ENCODE results near the gene PPP1R13B.

The PPP1R13B gene

DNA sequence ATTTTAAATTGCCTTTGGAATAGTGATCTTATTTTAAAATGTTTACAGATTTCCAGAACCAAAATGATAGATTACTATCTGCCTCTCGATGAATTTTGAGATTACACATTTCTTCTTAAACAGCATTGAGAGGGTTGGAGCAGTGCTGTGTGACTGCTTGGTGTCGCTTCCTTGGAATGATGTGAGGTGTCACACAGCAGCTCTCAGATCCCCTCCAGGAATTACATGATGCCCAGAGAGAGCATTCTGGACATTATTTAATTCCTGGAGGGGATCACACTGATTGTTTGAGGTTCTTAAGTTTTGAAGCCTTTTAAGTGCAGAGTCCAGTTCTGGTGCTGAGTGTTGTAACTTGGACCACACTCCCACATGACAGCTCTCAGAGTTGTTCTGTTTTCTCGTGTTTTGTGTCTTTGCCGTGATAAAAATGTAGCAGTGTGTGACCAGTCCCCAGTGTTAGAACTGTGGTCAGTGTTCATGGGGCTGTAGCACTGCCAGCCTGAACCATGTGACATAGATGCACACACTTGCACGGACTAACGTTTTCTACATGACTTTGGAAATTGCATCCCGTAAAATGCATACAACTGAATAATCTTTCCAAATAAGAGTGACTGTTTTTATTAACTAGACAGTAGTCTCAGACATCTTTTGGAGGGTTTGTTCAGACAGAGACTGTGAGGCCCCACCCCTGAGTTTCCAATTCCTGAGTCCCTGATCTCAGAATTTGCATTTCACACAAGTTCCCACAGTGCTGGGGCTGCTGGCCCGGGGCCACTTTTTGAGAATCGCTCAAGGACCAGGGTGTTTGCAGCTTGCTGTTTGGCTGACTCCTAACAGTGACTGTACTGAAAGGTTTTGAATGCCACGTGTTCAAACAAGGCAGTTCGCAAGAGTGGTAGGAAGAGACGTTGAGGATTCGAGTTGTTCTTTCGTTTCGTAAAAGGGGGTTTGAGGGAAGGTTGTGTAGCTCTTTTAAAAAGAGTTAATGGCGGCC lies 158.2 kb downstream of the PPP1R13B start:
- FAIRE-seq (no peak), DNase-seq (ENCODE audit: low spot score) (no peak)

DNA sequence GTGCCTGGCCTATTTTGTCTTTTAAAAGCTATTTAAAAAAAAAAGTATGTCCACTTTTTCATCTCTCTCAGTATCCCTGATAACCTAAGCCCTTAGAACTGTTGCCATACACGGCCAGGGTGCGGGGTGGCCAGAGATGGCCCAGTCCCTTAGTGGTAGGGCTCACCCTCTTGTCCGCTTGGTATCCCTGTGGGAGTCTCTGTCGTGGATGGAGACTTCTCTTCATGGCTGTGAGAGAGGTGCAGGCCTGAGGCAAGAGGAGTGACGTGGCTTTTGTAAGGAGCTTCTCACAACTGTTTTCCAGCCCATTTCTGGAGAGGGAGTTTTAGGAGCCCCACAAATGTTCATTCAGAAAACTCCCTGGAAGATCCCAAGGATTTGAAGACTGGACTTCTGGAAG lies 158.9 kb downstream of the PPP1R13B start:
- FAIRE-seq, result no peak
- DNase-seq (ENCODE audit: low spot score), result no peak

DNA sequence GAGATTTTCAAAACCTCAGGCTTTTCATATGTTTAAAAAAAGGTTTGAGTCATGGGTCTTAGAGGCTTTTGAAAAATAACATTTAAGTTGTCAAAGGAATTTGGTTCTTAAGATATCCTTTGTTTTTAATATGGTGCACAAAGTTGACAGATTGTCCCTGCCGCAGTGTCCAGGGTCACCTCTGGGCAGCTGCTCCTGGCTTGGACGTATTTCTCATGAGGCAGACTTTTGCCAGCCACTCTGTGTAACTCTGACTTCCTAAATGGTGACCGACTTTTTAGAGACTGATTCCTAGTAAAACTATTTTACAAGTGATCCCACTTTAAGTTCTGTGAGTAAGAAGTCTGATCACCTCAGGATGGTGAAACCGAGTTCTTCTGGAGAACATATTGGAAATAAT lies 159.7 kb downstream of the PPP1R13B start:
- FAIRE-seq (no peak), DNase-seq (ENCODE audit: low spot score) (no peak)

DNA sequence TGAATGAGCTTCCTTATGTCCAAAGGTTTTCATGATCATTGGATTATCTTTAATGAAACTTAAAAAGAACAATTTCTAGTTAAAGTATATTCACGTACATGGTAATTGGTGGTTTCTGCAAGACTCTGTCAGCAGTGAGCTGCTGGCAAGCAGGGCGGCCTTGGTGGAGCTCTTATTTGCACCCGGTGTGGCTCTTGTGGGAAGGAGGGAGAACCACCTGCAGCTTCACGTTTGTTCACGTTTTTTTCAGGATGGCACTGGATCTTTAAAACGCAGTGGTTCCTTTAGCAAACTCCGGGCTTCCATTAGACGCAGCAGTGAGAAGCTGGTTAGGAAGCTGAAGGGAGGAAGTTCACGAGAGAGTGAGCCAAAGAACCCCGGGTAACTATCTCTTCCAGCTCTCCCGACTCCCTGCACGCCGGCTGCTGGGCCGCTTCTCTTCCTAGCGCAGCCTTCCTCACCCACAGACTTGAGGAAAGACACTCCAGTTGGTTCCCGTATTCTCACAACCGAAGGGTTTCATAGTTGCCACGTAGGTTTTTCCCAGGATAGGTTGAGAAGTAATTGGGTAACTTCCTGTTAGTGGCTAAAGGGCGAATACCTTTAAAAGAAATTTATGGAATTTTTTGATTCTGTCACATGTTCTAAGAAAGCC lies 160.4 kb downstream of the PPP1R13B start:
- no peak for FAIRE-seq
- DNase-seq (ENCODE audit: low spot score), result no peak

DNA sequence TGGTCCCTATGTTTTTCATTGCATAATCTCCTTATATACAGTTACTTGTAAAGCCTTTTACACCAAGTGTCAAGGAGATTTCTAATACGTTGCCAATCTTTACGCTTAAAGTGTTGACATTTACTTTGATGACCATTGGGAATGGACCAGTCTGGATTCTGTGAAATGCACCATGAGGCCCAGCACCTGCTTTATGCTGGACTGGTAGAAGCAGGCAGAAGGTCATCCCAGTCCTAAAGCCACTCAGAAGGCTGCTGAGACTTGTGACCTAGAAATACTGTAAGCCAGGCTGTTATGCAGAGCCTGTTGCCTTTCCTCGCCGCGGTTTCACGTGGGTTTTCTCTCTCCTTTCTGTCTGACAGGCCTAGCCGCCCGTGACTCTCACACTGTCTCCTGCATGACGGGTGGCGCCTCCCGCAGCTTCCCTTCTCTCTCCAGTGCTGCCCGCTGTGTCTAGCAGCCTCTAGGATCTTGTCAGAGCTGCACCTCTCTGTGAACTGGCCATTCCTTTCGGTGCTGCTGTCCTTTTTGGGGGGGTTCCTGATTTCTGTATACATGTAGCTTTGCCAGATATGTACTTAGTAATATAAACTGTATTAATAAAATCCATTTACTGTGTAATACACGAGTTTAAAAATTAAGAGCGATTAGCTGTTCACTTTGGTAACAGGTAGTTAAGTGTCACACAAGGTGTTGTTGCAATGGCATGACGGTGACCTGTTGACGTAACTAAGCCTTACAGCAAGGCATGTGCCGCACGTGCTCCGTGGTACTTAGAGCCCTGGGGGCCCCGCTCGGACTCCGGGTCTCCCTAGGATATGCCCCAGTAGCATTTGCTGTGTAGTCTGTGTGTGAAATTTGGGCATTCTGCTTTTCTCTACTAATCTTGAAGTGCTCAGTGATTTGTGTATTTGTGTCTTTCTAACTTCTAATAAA lies 161.8 kb downstream of the PPP1R13B start:
- DNase-seq (ENCODE audit: low spot score), result no peak
- FAIRE-seq, result no peak

DNA sequence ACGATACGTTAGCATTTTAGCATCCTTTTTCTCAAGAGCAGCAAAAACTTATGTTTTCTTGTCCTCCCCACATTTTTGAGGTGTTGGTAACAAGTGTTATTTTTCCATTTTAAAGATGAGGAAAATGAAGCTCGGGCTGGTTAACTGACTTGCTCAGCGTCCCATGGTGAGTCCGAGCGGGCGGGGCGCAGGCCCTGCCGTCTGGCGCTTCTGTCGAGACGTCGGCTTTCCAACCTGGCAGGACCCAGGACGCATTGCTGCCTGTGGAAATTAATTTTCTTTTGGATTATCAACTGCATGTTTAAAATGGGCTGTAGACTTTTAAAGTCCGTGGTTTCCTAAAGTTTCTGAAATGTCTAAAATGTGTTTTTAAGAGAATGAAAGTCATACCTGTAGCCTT lies 162.5 kb downstream of the PPP1R13B start:
- DNase-seq (ENCODE audit: low spot score), result no peak
- no peak for FAIRE-seq

DNA sequence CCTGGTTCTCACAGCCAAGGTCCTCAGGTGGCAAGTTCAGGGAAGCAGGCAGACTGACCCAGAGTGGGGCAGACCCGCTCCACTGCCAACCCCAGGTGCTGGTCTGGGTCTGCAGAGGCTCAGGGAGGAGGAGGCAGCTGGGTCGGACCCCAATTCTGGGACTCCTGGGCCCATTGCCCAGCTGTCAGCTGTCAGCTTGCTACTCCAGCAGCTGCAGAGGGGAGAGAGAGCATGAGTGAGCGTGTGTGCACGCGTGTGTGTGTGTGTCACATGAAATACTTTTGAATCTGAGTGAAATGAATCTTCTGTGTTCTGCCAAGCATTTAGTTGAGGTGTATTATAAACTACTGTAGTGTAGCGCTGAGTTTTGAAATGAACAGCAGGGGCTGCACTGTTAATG lies 162.9 kb downstream of the PPP1R13B start:
- FAIRE-seq, result no peak
- DNase-seq (ENCODE audit: low spot score), result no peak
